H1 (cell line): ENCODE measurements around the gene PDE4C. TPM values are rescaled to one million over a fixed set of nuclear protein-coding genes. Genes with fewer than 3 reads are reported as not detected.
A peak's percentile ranks its signal among the peaks of the same experiment; 100 is the strongest.

Source experiments
- CTCF ChIA-PET: fragments of 300-600 bp; sonication (Branson Sonifier 250); formaldehyde crosslinking; loops from one replicate; lab custom pipeline; 2021; ENCODE audit not compliant: partially characterized antibody; lab: Charles Lee
- POLR2A ChIA-PET: fragments of 300-600 bp; sonication (Branson Sonifier 250); formaldehyde crosslinking; loops from one replicate; lab custom pipeline; 2021; ENCODE audit warnings: inconsistent platforms; ENCODE audit not compliant: partially characterized antibody; lab: Charles Lee
- DNase-seq, 2 experiments: peaks; one replicate each; pipeline versions ENCODE4 v3.0.0 to v3.0.0-alpha.2; 2010 to 2022; ENCODE audit warnings: low spot score in 2 of 2, low read depth in 1 of 2, mixed read lengths in 1 of 2
- FAIRE-seq: peaks from 2 replicates; lab custom pipeline; 2011; peaks lifted over from hg19 to GRCh38; lab: Jason Lieb, UNC
- H2AFZ ChIP-seq: 2 replicates; pipeline ENCODE4 v1.8.1; 2012; ENCODE audit warnings: low read length, inconsistent platforms
- H2AK5ac ChIP-seq: 2 replicates; pipeline ENCODE4 v1.6.1; 2013; ENCODE audit warnings: low read depth, low read length
- H2BK120ac ChIP-seq: replicated peaks from 2 replicates; pipeline ENCODE3; 2013; ENCODE audit warnings: low read depth, low read length, inconsistent platforms
- H2BK12ac ChIP-seq: 2 replicates; pipeline ENCODE4 v1.6.1; 2013; ENCODE audit warnings: low read depth, low read length
- H2BK15ac ChIP-seq: 2 replicates; pipeline ENCODE4 v1.6.1; 2013; ENCODE audit warnings: low read length
- H2BK20ac ChIP-seq: 2 replicates; pipeline ENCODE4 v1.6.1; 2013; ENCODE audit warnings: low read length
- H2BK5ac ChIP-seq: 2 replicates; pipeline ENCODE4 v1.6.1; 2013; ENCODE audit warnings: low read depth, low read length
- H3K14ac ChIP-seq: 2 replicates; pipeline ENCODE4 v1.6.1; 2013; ENCODE audit warnings: inconsistent platforms; ENCODE audit not compliant: insufficient read length
- H3K18ac ChIP-seq: 2 replicates; pipeline ENCODE4 v1.6.1; 2013; ENCODE audit warnings: low read length; ENCODE audit errors: extremely low read depth
- H3K23ac ChIP-seq: 2 replicates; pipeline ENCODE4 v1.6.1; 2013; ENCODE audit warnings: inconsistent platforms; ENCODE audit not compliant: insufficient read length
- H3K23me2 ChIP-seq: 2 replicates; pipeline ENCODE4 v1.6.1; 2013; ENCODE audit warnings: low read depth, low read length
- H3K27ac ChIP-seq: 2 replicates; pipeline ENCODE4 v1.6.1; 2011; ENCODE audit warnings: low read depth, low read length, inconsistent platforms
- H3K27me3 ChIP-seq, 4 experiments: replicated peaks in 1 of 4; 1 replicate in 1 of 4; 2 replicates in 3 of 4; pipeline versions ENCODE4 v1.6.1 to v1.8.1; 2011 to 2013; ENCODE audit warnings: low read length in 3 of 4, mild to moderate bottlenecking in 3 of 4, inconsistent platforms in 2 of 4, mixed read lengths in 2 of 4, moderate library complexity in 1 of 4; ENCODE audit not compliant: control insufficient read depth in 3 of 4, insufficient read depth in 3 of 4; ENCODE audit errors: extremely low read depth in 1 of 4
- H3K36me3 ChIP-seq, 4 experiments: 2 replicates each; pipeline versions ENCODE4 v1.6.1 to v1.8.1; 2011 to 2013; ENCODE audit warnings: mild to moderate bottlenecking in 4 of 4, low read length in 3 of 4, moderate library complexity in 2 of 4, control low read depth in 1 of 4, inconsistent platforms in 1 of 4; ENCODE audit not compliant: insufficient read depth in 4 of 4, control insufficient read depth in 2 of 4
- H3K4ac ChIP-seq: replicated peaks from 2 replicates; pipeline ENCODE3; 2013; ENCODE audit warnings: low read length, low read depth, mixed read lengths, inconsistent platforms; ENCODE audit not compliant: insufficient read length
- H3K4me1 ChIP-seq, 4 experiments: replicated peaks in 1 of 4; 1 replicate in 1 of 4; 2 replicates in 3 of 4; pipeline versions ENCODE4 v1.6.1 to v1.8.1; 2011 to 2013; ENCODE audit warnings: low read length in 3 of 4, inconsistent platforms in 2 of 4, mixed read lengths in 1 of 4; ENCODE audit not compliant: insufficient read depth in 4 of 4, control insufficient read depth in 3 of 4
- H3K4me2 ChIP-seq, 2 experiments: 2 replicates each; pipeline versions ENCODE4 v1.6.1 to v1.8.1; 2011 to 2013; ENCODE audit warnings: low read depth in 2 of 2, low read length in 2 of 2, control low read depth in 1 of 2, inconsistent platforms in 1 of 2, mild to moderate bottlenecking in 1 of 2; ENCODE audit not compliant: insufficient read depth in 1 of 2
- H3K4me3 ChIP-seq, 4 experiments: fragments of 200-600, 300-600 bp in 1 of 4; sonication (generic), shearing (Covaris generic), sonication (Bioruptor Twin) in 1 of 4; 2 replicates each; pipeline versions ENCODE4 v1.5.1 to v1.8.1; 2011 to 2016; ENCODE audit warnings: low read length in 4 of 4, low read depth in 3 of 4, control low read depth in 2 of 4, inconsistent platforms in 2 of 4, mild to moderate bottlenecking in 2 of 4, mixed read lengths in 1 of 4, moderate library complexity in 1 of 4; ENCODE audit not compliant: insufficient read depth in 2 of 4; ENCODE audit errors: extremely low read depth in 1 of 4
- H3K56ac ChIP-seq: replicated peaks from 2 replicates; pipeline ENCODE3; 2013; ENCODE audit warnings: low read depth, mild to moderate bottlenecking, mixed read lengths, low read length, inconsistent platforms; ENCODE audit not compliant: insufficient read length
- H3K79me1 ChIP-seq: 2 replicates; pipeline ENCODE4 v1.6.1; 2013; ENCODE audit warnings: low read depth, low read length, control low read depth
- H3K79me2 ChIP-seq, 2 experiments: 2 replicates each; pipeline versions ENCODE4 v1.6.1 to v1.8.1; 2012 to 2013; ENCODE audit warnings: low read length in 2 of 2, mild to moderate bottlenecking in 2 of 2, inconsistent platforms in 1 of 2; ENCODE audit not compliant: insufficient read depth in 2 of 2, control insufficient read depth in 1 of 2
- H3K9ac ChIP-seq, 4 experiments: replicated peaks in 1 of 4; 1 replicate in 1 of 4; 2 replicates in 3 of 4; pipeline versions ENCODE4 v1.6.1 to v1.8.1; 2011 to 2013; ENCODE audit warnings: low read depth in 3 of 4, low read length in 3 of 4, control low read depth in 2 of 4, mild to moderate bottlenecking in 2 of 4, moderate library complexity in 2 of 4, inconsistent platforms in 1 of 4; ENCODE audit errors: extremely low read depth in 1 of 4
- H3K9me3 ChIP-seq, 2 experiments: 2 replicates each; pipeline versions ENCODE4 v1.6.1 to v1.8.1; 2012 to 2013; ENCODE audit warnings: mild to moderate bottlenecking in 2 of 2, moderate library complexity in 2 of 2, control low read depth in 1 of 2, inconsistent platforms in 1 of 2, low read depth in 1 of 2, low read length in 1 of 2, mixed read lengths in 1 of 2; ENCODE audit not compliant: insufficient read depth in 2 of 2
- H4K20me1 ChIP-seq, 2 experiments: replicated peaks in 1 of 2; 2 replicates each; pipeline versions ENCODE3 to v1.8.1; 2011 to 2013; ENCODE audit warnings: inconsistent platforms in 2 of 2, low read length in 2 of 2, mild to moderate bottlenecking in 1 of 2; ENCODE audit not compliant: insufficient read depth in 2 of 2, control insufficient read depth in 1 of 2
- H4K5ac ChIP-seq: 2 replicates; pipeline ENCODE4 v1.6.1; 2013; ENCODE audit warnings: low read length, low read depth, mixed read lengths, inconsistent platforms; ENCODE audit not compliant: insufficient read length
- H4K8ac ChIP-seq: 2 replicates; pipeline ENCODE4 v1.8.0; 2013; ENCODE audit warnings: mild to moderate bottlenecking, moderate library complexity, low read length, inconsistent platforms; ENCODE audit not compliant: insufficient read depth; ENCODE audit errors: extremely low read depth
- H4K91ac ChIP-seq: replicated peaks from 2 replicates; pipeline ENCODE3; 2013; ENCODE audit warnings: low read length, mixed read lengths, inconsistent platforms; ENCODE audit not compliant: insufficient read length
- ASH2L ChIP-seq: fragments of 200-600, 300-600 bp; sonication (generic); IDR thresholded peaks from one replicate; pipeline ENCODE4 v1.7.1; 2017; ENCODE audit warnings: low read length
- BACH1 ChIP-seq: IDR thresholded peaks from 2 replicates; pipeline ENCODE4 v1.6.1; 2012; ENCODE audit warnings: low read length, improper control_type of control experiment
- BCL11A ChIP-seq, 2 experiments: IDR thresholded peaks; one replicate each; pipeline ENCODE4 v1.6.1; 2011; ENCODE audit warnings: low read depth in 2 of 2, low read length in 2 of 2, mild to moderate bottlenecking in 2 of 2
- BRCA1 ChIP-seq: IDR thresholded peaks from 2 replicates; pipeline ENCODE4 v1.6.1; 2012; ENCODE audit warnings: low read depth, low read length, improper control_type of control experiment
- EZH2 ChIP-seq: fragments of 200-600 bp; sonication (generic); IDR thresholded peaks from 2 replicates; pipeline ENCODE4 v1.7.1; 2012; ENCODE audit warnings: low read depth, mild to moderate bottlenecking, moderate library complexity, low read length, inconsistent platforms; ENCODE audit not compliant: severe bottlenecking
- HDAC2 ChIP-seq, 2 experiments: fragments of 300-600 bp in 1 of 2; sonication (generic) in 1 of 2; IDR thresholded peaks; 2 replicates each; pipeline ENCODE4 v1.6.1; 2011 to 2012; ENCODE audit warnings: low read depth in 2 of 2, low read length in 2 of 2, mild to moderate bottlenecking in 2 of 2, moderate library complexity in 2 of 2, borderline replicate concordance in 1 of 2, inconsistent platforms in 1 of 2
- JUN ChIP-seq: IDR thresholded peaks from 2 replicates; pipeline ENCODE4 v1.6.1; 2011; ENCODE audit warnings: low read depth, mild to moderate bottlenecking, improper control_type of control experiment, low read length
- SIX5 ChIP-seq: IDR thresholded peaks from 2 replicates; pipeline ENCODE4 v1.6.1; 2011; ENCODE audit warnings: mild to moderate bottlenecking, low read depth, low read length
- SP1 ChIP-seq: IDR thresholded peaks from 2 replicates; pipeline ENCODE4 v1.6.1; 2011; ENCODE audit warnings: low read depth, low read length
- SP2 ChIP-seq: IDR thresholded peaks from 2 replicates; pipeline ENCODE4 v1.6.1; 2012; ENCODE audit warnings: mild to moderate bottlenecking, low read length, inconsistent platforms
- SUZ12 ChIP-seq: fragments of 200-600 bp; sonication (generic); IDR thresholded peaks from 2 replicates; pipeline ENCODE4 v1.6.1; 2012; ENCODE audit warnings: mild to moderate bottlenecking, inconsistent platforms, low read length, moderate library complexity, mixed read lengths
- TAF7 ChIP-seq: optimal IDR thresholded peaks from 2 replicates; pipeline ENCODE3; 2011; ENCODE audit warnings: low read depth, mild to moderate bottlenecking, inconsistent platforms, low read length, moderate library complexity, borderline replicate concordance
- TBP ChIP-seq: IDR thresholded peaks from 2 replicates; pipeline ENCODE4 v1.6.1; 2011; ENCODE audit warnings: low read depth, low read length, improper control_type of control experiment
- TEAD4 ChIP-seq: IDR thresholded peaks from 2 replicates; pipeline ENCODE4 v1.6.1; 2012; ENCODE audit warnings: low read depth, low read length, inconsistent platforms, mixed read lengths
- WGBS, 2 experiments: shearing (Covaris generic) in 1 of 2; methylation state at CpG; one replicate each; pipeline versions ENCODE4 v1.1.6 to v1.1.7; 2013 to 2015; ENCODE audit warnings: low lambda C conversion rate in 2 of 2, mixed read lengths in 2 of 2, inconsistent platforms in 1 of 2, low coverage in 1 of 2, missing lambda C conversion rate in 1 of 2; ENCODE audit not compliant: insufficient replicate concordance in 2 of 2, insufficient coverage in 1 of 2, insufficient read length in 1 of 2; ENCODE audit errors: extremely low coverage in 1 of 2, missing lambda C conversion rate in 1 of 2; 5-methylcytosine and 5-hydroxymethylcytosine counted together
- polyA plus RNA-seq, 7 experiments: library from polyadenylated mRNA; depleted of rRNA in 3 of 7; stranded (reverse) in 5 of 7; unstranded in 2 of 7; fragments of >200 nt in 5 of 7; fragments of 200-250 nt in 2 of 7; gene quantifications; 1 replicate in 5 of 7; 2 replicates in 1 of 7; 4 replicates in 1 of 7; pipeline versions ENCODE4 v1.2.1 to v1.2.3, GENCODE V29; 2011 to 2013; ENCODE audit warnings: missing spikeins in 2 of 7, mixed read lengths in 2 of 7
- total RNA-seq: library from RNA; stranded (reverse); fragmentation: NEBNext Ultra II Directional; extraction: Animal tissue kit (Norgen Biotek cat#: 25700); gene quantifications from 2 replicates; pipeline ENCODE4 v1.2.1, GENCODE V29; 2021

The PDE4C gene
- total and polyA plus RNA-seq, 2 of the 8 experiments (the other 6 are each of a cell fraction or from before 2014, with no cell fraction given) = 2.7 to 3.1 TPM

GRCh38 chr19:18233224-18233825, 7.1 kb upstream of the PDE4C start:
- CTCF ChIA-PET = interaction anchor here (0.6 to 10.1 kb wide), 21 partner anchors 10 to 1881 kb away, joined by 3 to 140 read pairs (median 5); partner anchors contain the start of genes MPV17L2 and RAB3A
- no peak for FAIRE-seq
- TF ChIP-seq BACH1 (no peak), BRCA1 (no peak), JUN (no peak), SIX5 (no peak), EZH2 (no peak), BCL11A (IDR thresholded peaks at IDR 0.05; ENCODE audit: low read depth in 2 of 2, low read length in 2 of 2) (no peak), SP1 (no peak), SUZ12 (no peak), SP2 (no peak), TBP (peak; percentile 34; the same call in 1 of the 2 replicates), ASH2L (no peak), TAF7 (no peak), TEAD4 (no peak), HDAC2 (IDR thresholded peaks at IDR 0.05; ENCODE audit: borderline replicate concordance in 1 of 2, low read depth in 2 of 2, low read length in 2 of 2) (peak; percentile 97 to 98)

More at GRCh38 chr19:18233224-18233825, 7.1 kb upstream of the PDE4C start:
- Histone ChIP-seq H3K9me3 (no peaks in the 10 kb centered on the region), H4K8ac (no peak overlapping the region), H2BK20ac (no peak overlapping the region), H3K4me2 (peak overlapping the region; percentile 91 to 96), H3K4me1 (peaks cover 6 to 20% (median 14%) of the 10 kb centered on the region in 4 experiments), H3K4ac (no peak overlapping the region), H3K9ac (no peak overlapping the region), H4K20me1 (no peaks in the 10 kb centered on the region), H2BK15ac (no peak overlapping the region), H4K91ac (no peak overlapping the region), H3K56ac (no peak overlapping the region), H3K23ac (no peak overlapping the region), H3K18ac (no peak overlapping the region), H2BK5ac (no peak overlapping the region), H2BK12ac (no peak overlapping the region), H3K4me3 (peak overlapping the region; percentile 11 to 54 (median 32); a peak in 7 of 8 replicates), H3K27ac (no peak overlapping the region), H3K27me3 (no peaks in the 10 kb centered on the region), H2BK120ac (no peak overlapping the region), H3K23me2 (peaks cover 7% of the 10 kb centered on the region), H3K79me2 (no peaks in the 10 kb centered on the region), H2AK5ac (no peak overlapping the region), H2AFZ (no peak overlapping the region), H3K36me3 (no peaks in the 10 kb centered on the region), H3K14ac (no peak overlapping the region), H3K79me1 (no peaks in the 10 kb centered on the region), H4K5ac (no peak overlapping the region)
- POLR2A ChIA-PET = interaction anchor here (0.8 to 4.4 kb wide), 15 partner anchors 9 to 155 kb away, joined by 3 to 43 read pairs (median 5); partner anchors contain the start of genes JUND and RAB3A
- WGBS, 2 experiments = 26% methylated on average over 32 of the region's 37 CpGs; no CpG with 5 or more reads in 1 of the 2 experiments
- peak in 1 of 2 experiments; percentile 95 for DNase-seq
